Body of pancreas (tissue), 4 donors: Measurements from ENCODE around the gene SOX8.

ENCODE experiments used
- CTCF ChIP-seq, 7 experiments: fragments of 450-650 bp in 4 of 7; fragments of 200-600 bp in 3 of 7; sonication (generic) in 3 of 7; IDR thresholded peaks; one replicate each; pipeline ENCODE4 v1.5.1; 2016 to 2019; ENCODE audit warnings: antibody characterized with exemption in 7 of 7
- POLR2A ChIP-seq, 3 donors: fragments of 450-650 bp; IDR thresholded peaks; one replicate each; pipeline ENCODE4 v1.6.1; 2016; ENCODE audit warnings: antibody characterized with exemption in 3 of 3, mild to moderate bottlenecking in 2 of 3

- TF ChIP-seq CTCF (IDR thresholded peaks at IDR 0.05), result no peak
- no peak for TF ChIP-seq POLR2A (IDR thresholded peaks at IDR 0.05)
Measured at GRCh38 chr16:968620-969019, 12.9 kb upstream of the SOX8 start.
